CD14-positive monocyte (primary cell): Measurements from ENCODE around the gene OR4C45. TPM values are rescaled to one million over a fixed set of nuclear protein-coding genes. Genes with fewer than 3 reads are reported as not detected.

ENCODE experiments used
- DNase-seq, 3 donors: peaks; one replicate each; pipeline ENCODE4 v3.0.0-alpha.2; 2011 to 2022
- H2AFZ ChIP-seq: 2 replicates; pipeline ENCODE4 v1.6.0; 2012; ENCODE audit warnings: mild to moderate bottlenecking, low read depth, low read length, inconsistent platforms; ENCODE audit not compliant: insufficient read depth, poor library complexity, severe bottlenecking
- H3K27ac ChIP-seq, 2 donors: 1 replicate in 1 of 2; 2 replicates in 1 of 2; pipeline ENCODE4 v1.5.1; 2012 to 2013; ENCODE audit warnings: low read length in 2 of 2, control low read depth in 1 of 2, inconsistent platforms in 1 of 2, low read depth in 1 of 2, mild to moderate bottlenecking in 1 of 2
- H3K27me3 ChIP-seq, 2 donors: one replicate each; pipeline versions ENCODE4 v1.6.0 to v1.6.1; 2011 to 2013; ENCODE audit warnings: low read length in 2 of 2; ENCODE audit not compliant: control insufficient read depth in 2 of 2, insufficient read depth in 2 of 2
- H3K36me3 ChIP-seq, 2 donors: replicated peaks in 1 of 2; 1 replicate in 1 of 2; 2 replicates in 1 of 2; pipeline versions ENCODE4 v1.5.1 to v1.6.1; 2012 to 2013; ENCODE audit warnings: low read length in 2 of 2, control low read depth in 1 of 2, inconsistent platforms in 1 of 2, mild to moderate bottlenecking in 1 of 2; ENCODE audit not compliant: insufficient read depth in 2 of 2, control insufficient read depth in 1 of 2
- H3K4me1 ChIP-seq, 2 donors: 1 replicate in 1 of 2; 2 replicates in 1 of 2; pipeline versions ENCODE4 v1.5.1 to v1.6.1; 2012 to 2013; ENCODE audit warnings: low read length in 2 of 2, control low read depth in 1 of 2, inconsistent platforms in 1 of 2, mild to moderate bottlenecking in 1 of 2, moderate library complexity in 1 of 2; ENCODE audit not compliant: insufficient read depth in 2 of 2, control insufficient read depth in 1 of 2
- H3K4me2 ChIP-seq: replicated peaks from 2 replicates; pipeline ENCODE3; 2012; ENCODE audit warnings: low read length, moderate library complexity, mild to moderate bottlenecking; ENCODE audit not compliant: poor library complexity, severe bottlenecking; ENCODE audit errors: extremely low read depth
- H3K4me3 ChIP-seq, 3 experiments: fragments of 200-600 bp in 1 of 3; sonication (generic) in 1 of 3; replicated peaks in 1 of 3; 1 replicate in 2 of 3; 2 replicates in 1 of 3; pipeline ENCODE4 v1.5.1; 2011 to 2013; ENCODE audit warnings: low read length in 3 of 3, mild to moderate bottlenecking in 3 of 3, control low read depth in 2 of 3, low read depth in 2 of 3, inconsistent platforms in 1 of 3, moderate library complexity in 1 of 3
- H3K79me2 ChIP-seq: 2 replicates; pipeline ENCODE4 v1.6.0; 2012; ENCODE audit warnings: mild to moderate bottlenecking, control low read depth, inconsistent platforms, low read length, moderate library complexity; ENCODE audit not compliant: insufficient read depth
- H3K9ac ChIP-seq: 2 replicates; pipeline ENCODE4 v1.6.0; 2017; ENCODE audit warnings: low read length, mild to moderate bottlenecking; ENCODE audit not compliant: insufficient read depth, poor library complexity, severe bottlenecking
- H3K9me3 ChIP-seq, 2 donors: replicated peaks in 1 of 2; 1 replicate in 1 of 2; 2 replicates in 1 of 2; pipeline versions ENCODE4 v1.5.1 to v1.6.1; 2012 to 2013; ENCODE audit warnings: low read length in 2 of 2, control low read depth in 1 of 2; ENCODE audit not compliant: control insufficient read depth in 1 of 2, insufficient read depth in 1 of 2
- H4K20me1 ChIP-seq: 2 replicates; pipeline ENCODE4 v1.6.0; 2012; ENCODE audit warnings: mild to moderate bottlenecking, low read length, control low read depth, moderate library complexity; ENCODE audit not compliant: insufficient read depth
- H3K27ac Mint-ChIP-seq, 7 donors: one replicate each; pipeline ENCODE4 v1.8.0; 2020; ENCODE audit warnings: mild to moderate bottlenecking in 7 of 7, mixed read lengths in 7 of 7, moderate library complexity in 6 of 7, inconsistent platforms in 2 of 7
- H3K27me3 Mint-ChIP-seq, 3 donors: one replicate each; pipeline ENCODE4 v1.8.0; 2021 to 2022; ENCODE audit warnings: low read depth in 3 of 3, mild to moderate bottlenecking in 3 of 3, mixed read lengths in 3 of 3, moderate library complexity in 3 of 3, inconsistent platforms in 1 of 3
- H3K36me3 Mint-ChIP-seq, 2 donors: one replicate each; pipeline ENCODE4 v1.8.0; 2020; ENCODE audit warnings: mixed read lengths in 2 of 2, inconsistent platforms in 1 of 2, mild to moderate bottlenecking in 1 of 2
- H3K4me1 Mint-ChIP-seq: one replicate; pipeline ENCODE4 v1.8.0; 2020; ENCODE audit warnings: mild to moderate bottlenecking, mixed read lengths
- H3K4me3 Mint-ChIP-seq, 2 donors: one replicate each; pipeline ENCODE4 v1.8.0; 2020; ENCODE audit warnings: mild to moderate bottlenecking in 2 of 2, mixed read lengths in 2 of 2, moderate library complexity in 1 of 2
- H3K9me3 Mint-ChIP-seq, 7 donors: one replicate each; pipeline ENCODE4 v1.8.0; 2020 to 2022; ENCODE audit warnings: mixed read lengths in 7 of 7, mild to moderate bottlenecking in 6 of 7, moderate library complexity in 6 of 7, inconsistent platforms in 2 of 7
- CTCF ChIP-seq: fragments of 200-600 bp; IDR thresholded peaks from one replicate; pipeline ENCODE4 v1.8.0; 2022; ENCODE audit warnings: antibody characterized with exemption, mild to moderate bottlenecking
- WGBS: methylation state at CpG from one replicate; pipeline ENCODE4 v1.1.5; 2013; ENCODE audit warnings: missing lambda C conversion rate; ENCODE audit not compliant: insufficient coverage; 5-methylcytosine and 5-hydroxymethylcytosine counted together
- intact Hi-C, 2 donors: fragments of 100-400 bp; cut with micrococcal nuclease; formaldehyde crosslinking; loops; one replicate each; pipeline versions ENCODE4 v1.15.0 to v1.15.1; 2023
- polyA plus RNA-seq, 3 donors: library from polyadenylated mRNA; depleted of rRNA in 1 of 3; unstranded in 2 of 3; stranded (reverse) in 1 of 3; fragments of 300-500 nt in 2 of 3; fragments of >200 nt in 1 of 3; fragmentation: Illumina TruSeq in 2 of 3; gene quantifications; 1 replicate in 2 of 3; 2 replicates in 1 of 3; pipeline ENCODE4 v1.2.3, GENCODE V29; 2012 to 2021

Gene OR4C45
- polyA plus RNA-seq, 3 donors: not detected

GRCh38 chr11:50074161-50074560 is 41.5 kb downstream of the OR4C45 start:
- H3K36me3 ChIP-seq: no peaks in the 10 kb centered on the region
- no peak overlapping the region for H2AFZ ChIP-seq
- no peaks in the 10 kb centered on the region for H3K79me2 ChIP-seq
- no peak overlapping the region for H3K4me3 ChIP-seq
- H4K20me1 ChIP-seq: no peaks in the 10 kb centered on the region
- no peak overlapping the region for H3K27ac ChIP-seq
- Mint-ChIP-seq H3K27me3 (peaks cover 0 to 3% (median 0%) of the 10 kb centered on the region in 3 donors), H3K4me3 (no peak overlapping the region), H3K9me3 (peaks cover 74 to 88% (median 81%) of the 10 kb centered on the region in 7 donors), H3K27ac (peak overlapping the region in 1 of 7 donors; percentile 42), H3K4me1 (no peaks in the 10 kb centered on the region), H3K36me3 (no peaks in the 10 kb centered on the region)
- H3K4me1 ChIP-seq: no peaks in the 10 kb centered on the region
- H3K27me3 ChIP-seq: no peaks in the 10 kb centered on the region
- H3K9ac ChIP-seq: no peak overlapping the region
- no peak for DNase-seq
- no peak for TF ChIP-seq CTCF
- peaks cover 83 to 98% of the 10 kb centered on the region in 2 donors for H3K9me3 ChIP-seq
- intact Hi-C loops: no loop called here
- H3K4me2 ChIP-seq: no peak overlapping the region
- WGBS: 89% methylated on average over 6 of the region's 6 CpGs

GRCh38 chr11:50075856-50076255 is 43.2 kb downstream of the OR4C45 start:
- Histone ChIP-seq H3K4me2 (no peak overlapping the region), H4K20me1 (no peaks in the 10 kb centered on the region), H3K36me3 (no peaks in the 10 kb centered on the region), H2AFZ (no peak overlapping the region), H3K4me3 (no peak overlapping the region), H3K27ac (no peak overlapping the region), H3K79me2 (no peaks in the 10 kb centered on the region), H3K9ac (no peak overlapping the region), H3K27me3 (no peaks in the 10 kb centered on the region), H3K4me1 (no peaks in the 10 kb centered on the region), H3K9me3 (peaks cover 75 to 89% of the 10 kb centered on the region in 2 donors)
- intact Hi-C loops: no loop called here
- Mint-ChIP-seq H3K36me3 (no peaks in the 10 kb centered on the region), H3K27ac (no peak overlapping the region), H3K27me3 (peaks cover 0 to 3% (median 0%) of the 10 kb centered on the region in 3 donors), H3K4me3 (no peak overlapping the region), H3K4me1 (no peaks in the 10 kb centered on the region), H3K9me3 (peaks cover 73 to 76% (median 75%) of the 10 kb centered on the region in 7 donors)
- 64% methylated on average over 4 of the region's 4 CpGs for WGBS
- no peak for TF ChIP-seq CTCF
- no peak for DNase-seq
